GM12878 (cell line): Measurements from ENCODE around the gene SFMBT1. TPM values are rescaled to one million over a fixed set of nuclear protein-coding genes. Genes with fewer than 3 reads are reported as not detected.
A peak's percentile ranks its signal among the peaks of the same experiment; 100 is the strongest.

Experiments
- ATAC-seq: fragments of 200-7000 bp; cut with Tn5 transposase; 3 replicates; pipeline ENCODE4 v1.9.1; 2020; ENCODE audit warnings: mild to moderate bottlenecking, moderate library complexity
- BruUV-seq: library from RNA; stranded (reverse); fragments of 400-500 nt; replicated peaks from 2 replicates; lab custom pipeline; 2021; lab: Mats Ljungman, UMichigan
- CTCF ChIA-PET: fragments of 300-600 bp; sonication (Branson Sonifier 250); formaldehyde crosslinking; extraction: SDS; loops from one replicate; lab custom pipeline; 2021; ENCODE audit warnings: inconsistent platforms; lab: Yijun Ruan, JAX
- POLR2A ChIA-PET: fragments of 350-600 bp; formaldehyde crosslinking; extraction: SDS; loops from one replicate; lab custom pipeline; 2021; ENCODE audit warnings: inconsistent platforms; lab: Charles Lee
- RAD21 ChIA-PET: fragments of 300-600 bp; sonication (Branson Sonifier 250); formaldehyde crosslinking; loops from one replicate; lab custom pipeline; 2023; ENCODE audit warnings: antibody characterized with exemption; ENCODE audit not compliant: unreplicated experiment; lab: Charles Lee
- SMC1A ChIA-PET: fragments of 300-600 bp; sonication (Branson Sonifier 250); formaldehyde crosslinking; loops from one replicate; lab custom pipeline; 2023; ENCODE audit not compliant: unreplicated experiment, uncharacterized antibody; lab: Charles Lee
- DNase-seq: peaks from one replicate; pipeline ENCODE4 v3.0.0-alpha.2; 2011; ENCODE audit warnings: low read depth, low spot score
- FAIRE-seq: peaks from 3 replicates; lab custom pipeline; 2011; peaks lifted over from hg19 to GRCh38; lab: Jason Lieb, UNC
- H2AFZ ChIP-seq: 2 replicates; pipeline ENCODE4 v1.6.0; 2011; ENCODE audit warnings: low read depth, low read length, control low read depth; ENCODE audit not compliant: control insufficient read depth
- H3K27ac ChIP-seq: 2 replicates; pipeline ENCODE4 v1.5.1; 2011; ENCODE audit warnings: control low read depth; ENCODE audit not compliant: control insufficient read depth, insufficient read depth
- H3K27me3 ChIP-seq, 2 experiments: replicated peaks in 1 of 2; 2 replicates each; pipeline versions ENCODE4 v1.6.0 to v1.6.1; 2011; ENCODE audit warnings: low read length in 1 of 2; ENCODE audit not compliant: control insufficient read depth in 2 of 2, insufficient read depth in 2 of 2
- H3K36me3 ChIP-seq, 2 experiments: 2 replicates each; pipeline ENCODE4 v1.5.1; 2011; ENCODE audit warnings: low read length in 1 of 2; ENCODE audit not compliant: control insufficient read depth in 2 of 2, insufficient read depth in 2 of 2
- H3K4me1 ChIP-seq: 2 replicates; pipeline ENCODE4 v1.6.1; 2011; ENCODE audit warnings: mild to moderate bottlenecking, low read length, moderate library complexity, mixed read lengths; ENCODE audit not compliant: control insufficient read depth, insufficient read depth
- H3K4me2 ChIP-seq: 2 replicates; pipeline ENCODE4 v1.6.0; 2011; ENCODE audit warnings: control low read depth; ENCODE audit not compliant: control insufficient read depth, insufficient read depth
- H3K4me3 ChIP-seq: fragments of 200-600 bp; sonication (generic); 2 replicates; pipeline ENCODE4 v1.5.1; 2016
- H3K79me2 ChIP-seq: 2 replicates; pipeline ENCODE4 v1.6.0; 2011; ENCODE audit warnings: low read length; ENCODE audit not compliant: control insufficient read depth, insufficient read depth
- H3K9ac ChIP-seq: 2 replicates; pipeline ENCODE4 v1.8.0; 2011; ENCODE audit warnings: low read length, control low read depth, mixed read lengths; ENCODE audit not compliant: control insufficient read depth, insufficient read depth
- H3K9me3 ChIP-seq: replicated peaks from 3 replicates; pipeline ENCODE4 v1.5.1; 2011; ENCODE audit warnings: mild to moderate bottlenecking, low read length; ENCODE audit not compliant: control insufficient read depth, insufficient read depth
- H4K20me1 ChIP-seq: 2 replicates; pipeline ENCODE4 v1.6.0; 2011; ENCODE audit not compliant: control insufficient read depth, insufficient read depth
- BCL3 ChIP-seq: IDR thresholded peaks from 2 replicates; pipeline ENCODE4 v1.6.1; 2011; ENCODE audit warnings: borderline replicate concordance, low read depth, mild to moderate bottlenecking, moderate library complexity, low read length; ENCODE audit not compliant: insufficient read depth, poor library complexity, severe bottlenecking
- BCLAF1 ChIP-seq: fragments of 450-650 bp; IDR thresholded peaks from 2 replicates; pipeline ENCODE4 v1.6.1; 2017; ENCODE audit warnings: antibody characterized with exemption, mild to moderate bottlenecking, moderate library complexity
- CHD2 ChIP-seq: IDR thresholded peaks from 2 replicates; pipeline ENCODE4 v1.6.1; 2011; ENCODE audit warnings: low read depth, low read length, improper control_type of control experiment, borderline replicate concordance
- IRF4 ChIP-seq: IDR thresholded peaks from 2 replicates; pipeline ENCODE4 v1.6.1; 2011; ENCODE audit warnings: low read depth, low read length
- SP1 ChIP-seq: IDR thresholded peaks from one replicate; pipeline ENCODE4 v1.6.1; 2011; ENCODE audit warnings: low read depth, low read length
- TARDBP ChIP-seq: IDR thresholded peaks from 2 replicates; pipeline ENCODE4 v1.6.1; 2016; ENCODE audit warnings: borderline replicate concordance
- WRNIP1 ChIP-seq: IDR thresholded peaks from 2 replicates; pipeline ENCODE4 v1.6.1; 2011; ENCODE audit warnings: low read depth, low read length, improper control_type of control experiment, borderline replicate concordance
- YY1 ChIP-seq: IDR thresholded peaks from 2 replicates; pipeline ENCODE4 v1.6.1; 2011; ENCODE audit warnings: low read depth, mild to moderate bottlenecking, low read length
- ZBED1 ChIP-seq: IDR thresholded peaks from 2 replicates; pipeline ENCODE4 v1.6.1; 2016; ENCODE audit warnings: borderline replicate concordance
- ZNF622 ChIP-seq: fragments of 450-650 bp; IDR thresholded peaks from 2 replicates; pipeline ENCODE4 v1.6.1; 2017; ENCODE audit warnings: mild to moderate bottlenecking, inconsistent platforms
- ZSCAN29 ChIP-seq: fragments of 450-650 bp; IDR thresholded peaks from 2 replicates; pipeline ENCODE4 v1.6.1; 2017; ENCODE audit warnings: mild to moderate bottlenecking, moderate library complexity
- WGBS: methylation state at CpG from one replicate; pipeline ENCODE4 v1.1.6; 2016; ENCODE audit warnings: low lambda C conversion rate; ENCODE audit not compliant: insufficient replicate concordance, insufficient coverage; ENCODE audit errors: missing lambda C conversion rate; 5-methylcytosine and 5-hydroxymethylcytosine counted together
- in situ Hi-C: fragments of 300-500 bp; cut with MboI; formaldehyde crosslinking; loops from 9 replicates; pipeline ENCODE4 v1.14.3; 2018; ENCODE audit warnings: mixed read lengths
- intact Hi-C: fragments of 100-400 bp; cut with micrococcal nuclease; formaldehyde crosslinking; loops from one replicate; pipeline ENCODE4 v1.14.2; 2022; ENCODE audit not compliant: unreplicated experiment
- polyA plus RNA-seq, 11 experiments: library from polyadenylated mRNA; depleted of rRNA in 4 of 11; unstranded in 6 of 11; stranded (reverse) in 5 of 11; fragments of >200 nt; fragmentation: Nextera tagmentation in 4 of 11; fragmentation: Illumina TruSeq in 1 of 11; extraction: Ambion mirVana in 4 of 11; extraction: Trizol in 1 of 11; gene quantifications; 1 replicate in 1 of 11; 2 replicates in 10 of 11; pipeline versions ENCODE4 v1.2.1 to v1.2.3, GENCODE V29; 2011 to 2016; ENCODE audit warnings: inconsistent platforms in 2 of 11, missing spikeins in 2 of 11, low read depth in 1 of 11
- total RNA-seq, 4 experiments: library from RNA; depleted of rRNA in 3 of 4; stranded (reverse); fragments of >200 nt in 3 of 4; fragmentation: Illumina TruSeq in 1 of 4; extraction: Trizol in 1 of 4; gene quantifications; 2 replicates each; pipeline versions ENCODE4 v1.2.1 to v1.2.3, GENCODE V29; 2013 to 2021

The SFMBT1 gene
- total and polyA plus RNA-seq, 10 of the 15 experiments (the other 5 are each of a cell fraction or from before 2014, with no cell fraction given), result 3.2 to 19.5 (median 11.4) TPM

- no peaks in the 10 kb centered on the region for H3K9me3 ChIP-seq
- H3K36me3 ChIP-seq, result no peaks in the 10 kb centered on the region; a peak in 1 of 4 replicates
- no peaks in the 10 kb centered on the region for H4K20me1 ChIP-seq
- no peaks in the 10 kb centered on the region for H3K27me3 ChIP-seq
- intact Hi-C loops (no loop called here), in situ Hi-C loops (no loop called here)
- no TSS peak for BruUV-seq
- peaks cover 5% of the 10 kb centered on the region; the same call in 1 of the 2 replicates for H3K4me1 ChIP-seq
- H3K9ac ChIP-seq, result no peak overlapping the region
- RAD21 ChIA-PET, result no interaction called here
- no peak overlapping the region for H3K4me2 ChIP-seq
- WGBS, result 84% methylated on average over 10 of the region's 10 CpGs
- H3K79me2 ChIP-seq, result peaks cover 16% of the 10 kb centered on the region
- CTCF ChIA-PET, result interaction anchor here (0.8 to 1.9 kb wide), 4 partner anchors 8 to 108 kb away, joined by 3 to 4 read pairs (median 3); no protein-coding TSS in a partner anchor
- H3K4me3 ChIP-seq, result no peak overlapping the region
- no peak overlapping the region for H2AFZ ChIP-seq
- FAIRE-seq (no peak), DNase-seq (no peak), ATAC-seq (peak; percentile 43; the same call in 1 of the 3 replicates)
- POLR2A ChIA-PET, result interaction anchor here (1.0 kb wide), 1 partner anchor 17 kb away, joined by 3 read pairs; no protein-coding TSS in a partner anchor
- TF ChIP-seq ZBED1, result no peak
- TF ChIP-seq SP1, result no peak
- no peak for TF ChIP-seq WRNIP1
- no peak for TF ChIP-seq ZSCAN29
- no peak for TF ChIP-seq ZNF622
- no peak for TF ChIP-seq BCL3
- no peak for TF ChIP-seq IRF4
- TF ChIP-seq BCLAF1, result no peak
- no peak for TF ChIP-seq YY1
- no peak for TF ChIP-seq TARDBP
- TF ChIP-seq CHD2, result no peak
- no peak overlapping the region for H3K27ac ChIP-seq
- SMC1A ChIA-PET, result interaction anchor here (0.8 to 2.4 kb wide), 8 partner anchors 9 to 92 kb away, joined by 3 to 7 read pairs (median 4); no protein-coding TSS in a partner anchor
Measured at GRCh38 chr3:53026382-53027162, 19.3 kb downstream of the SFMBT1 start.
